ENCODE data around the gene VGLL4.
A peak's percentile ranks its signal among the peaks of the same experiment; 100 is the strongest.

Gene VGLL4

DNA sequence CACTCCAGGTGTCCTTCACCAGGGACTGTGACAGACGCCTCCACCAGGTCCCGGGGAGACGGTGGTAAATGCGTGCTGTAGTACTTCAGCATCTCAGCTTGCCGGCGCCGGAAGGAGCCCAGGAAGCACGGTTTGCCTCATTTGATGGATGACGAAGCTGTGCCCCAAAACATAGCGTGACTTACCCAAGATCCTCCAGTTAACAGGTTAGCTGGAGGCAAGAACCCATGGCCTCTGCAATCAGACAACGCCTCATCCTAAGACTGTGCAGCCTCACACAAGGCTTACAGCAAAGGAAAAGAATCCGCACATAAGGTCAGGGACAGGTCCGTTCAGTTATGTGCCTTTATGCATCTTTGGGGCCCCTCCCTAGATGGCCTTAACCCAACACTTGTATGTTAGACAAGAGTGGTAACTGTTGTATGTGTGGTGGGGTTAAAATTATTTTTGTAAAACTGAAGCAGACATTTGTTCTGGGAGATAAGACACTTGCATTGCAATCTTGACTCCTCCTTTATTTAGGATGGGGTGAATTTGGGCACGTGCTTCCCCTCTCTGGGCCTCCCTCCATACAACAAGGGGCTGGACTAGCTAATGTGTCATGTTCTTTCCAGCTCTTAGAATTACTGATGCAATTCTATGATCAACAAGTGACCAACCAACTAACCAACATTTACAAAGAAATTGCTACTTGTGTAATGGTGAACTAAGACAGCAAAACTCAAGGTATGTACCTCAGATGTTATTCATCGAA, 39.4 kb downstream of the VGLL4 start:
- TF ChIP-seq, protein P1, sequence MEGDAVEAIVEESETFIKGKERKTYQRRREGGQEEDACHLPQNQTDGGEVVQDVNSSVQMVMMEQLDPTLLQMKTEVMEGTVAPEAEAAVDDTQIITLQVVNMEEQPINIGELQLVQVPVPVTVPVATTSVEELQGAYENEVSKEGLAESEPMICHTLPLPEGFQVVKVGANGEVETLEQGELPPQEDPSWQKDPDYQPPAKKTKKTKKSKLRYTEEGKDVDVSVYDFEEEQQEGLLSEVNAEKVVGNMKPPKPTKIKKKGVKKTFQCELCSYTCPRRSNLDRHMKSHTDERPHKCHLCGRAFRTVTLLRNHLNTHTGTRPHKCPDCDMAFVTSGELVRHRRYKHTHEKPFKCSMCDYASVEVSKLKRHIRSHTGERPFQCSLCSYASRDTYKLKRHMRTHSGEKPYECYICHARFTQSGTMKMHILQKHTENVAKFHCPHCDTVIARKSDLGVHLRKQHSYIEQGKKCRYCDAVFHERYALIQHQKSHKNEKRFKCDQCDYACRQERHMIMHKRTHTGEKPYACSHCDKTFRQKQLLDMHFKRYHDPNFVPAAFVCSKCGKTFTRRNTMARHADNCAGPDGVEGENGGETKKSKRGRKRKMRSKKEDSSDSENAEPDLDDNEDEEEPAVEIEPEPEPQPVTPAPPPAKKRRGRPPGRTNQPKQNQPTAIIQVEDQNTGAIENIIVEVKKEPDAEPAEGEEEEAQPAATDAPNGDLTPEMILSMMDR (IDR thresholded peaks at IDR 0.05; ENCODE audit: low read depth, low read length, missing control alignments): no peak
- no peak for DNase-seq (ENCODE audit: extremely low read depth, low read depth)
- H3K4me3 ChIP-seq (replicated peaks; ENCODE audit: low read depth, low read length): no peak overlapping the region

DNA sequence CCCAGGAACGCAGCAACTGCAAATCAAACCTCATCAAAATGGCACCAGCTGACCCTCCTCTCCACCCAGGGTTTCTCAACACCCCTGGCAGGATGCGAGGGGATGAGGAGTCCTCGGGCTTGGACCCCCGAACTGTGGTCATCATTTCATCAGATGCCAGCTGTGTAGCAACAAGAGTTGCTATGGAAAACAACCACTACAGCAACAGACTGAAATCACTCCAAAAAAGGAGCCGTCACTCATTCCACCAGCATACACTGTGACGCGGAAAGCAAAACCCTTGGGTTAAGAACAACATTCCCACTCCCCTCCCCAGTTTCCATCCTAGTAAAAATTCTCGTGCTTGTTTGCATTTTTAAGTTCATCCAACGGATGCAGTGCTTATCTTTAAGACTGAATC, 40.1 kb downstream of the VGLL4 start:
- no peak for DNase-seq (ENCODE audit: extremely low read depth, low read depth)
- TF ChIP-seq, protein P1 (IDR thresholded peaks at IDR 0.05; ENCODE audit: low read depth, low read length, missing control alignments): no peak
- no peak overlapping the region for H3K4me3 ChIP-seq (replicated peaks; ENCODE audit: low read depth, low read length)

DNA sequence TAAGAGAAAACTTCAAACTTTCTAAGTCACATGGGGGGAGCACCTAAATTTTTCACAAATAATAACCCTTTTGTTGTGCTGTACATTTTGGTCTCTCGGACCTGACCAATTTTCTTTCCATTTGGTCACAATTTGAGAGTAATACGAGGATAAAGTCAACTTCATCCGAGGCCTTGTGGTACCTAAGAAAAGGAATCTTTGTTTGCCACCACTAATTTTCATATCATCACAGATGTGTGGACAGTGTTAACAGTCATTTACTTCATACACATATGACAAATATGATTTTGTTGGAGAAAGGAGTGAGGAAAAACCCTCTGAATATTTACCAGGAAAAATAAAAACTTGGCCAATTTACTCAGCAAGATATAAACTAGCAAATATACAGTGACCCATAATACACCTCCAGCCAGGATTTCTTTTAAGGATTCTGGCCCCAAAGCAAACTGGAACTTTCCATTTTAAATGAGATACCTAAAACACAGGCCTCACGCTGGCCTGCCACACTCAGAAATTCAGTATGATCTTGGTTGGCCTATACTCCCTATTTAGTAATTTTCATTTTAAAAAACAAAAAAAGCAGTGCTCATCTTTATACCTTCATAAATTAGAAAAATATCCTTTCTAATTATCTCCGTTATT, 40.7 kb downstream of the VGLL4 start:
- no peak for DNase-seq (ENCODE audit: extremely low read depth, low read depth)
- TF ChIP-seq, protein P1 (IDR thresholded peaks at IDR 0.05; ENCODE audit: low read depth, low read length, missing control alignments): no peak
- H3K4me3 ChIP-seq (replicated peaks; ENCODE audit: low read depth, low read length): no peak overlapping the region

DNA sequence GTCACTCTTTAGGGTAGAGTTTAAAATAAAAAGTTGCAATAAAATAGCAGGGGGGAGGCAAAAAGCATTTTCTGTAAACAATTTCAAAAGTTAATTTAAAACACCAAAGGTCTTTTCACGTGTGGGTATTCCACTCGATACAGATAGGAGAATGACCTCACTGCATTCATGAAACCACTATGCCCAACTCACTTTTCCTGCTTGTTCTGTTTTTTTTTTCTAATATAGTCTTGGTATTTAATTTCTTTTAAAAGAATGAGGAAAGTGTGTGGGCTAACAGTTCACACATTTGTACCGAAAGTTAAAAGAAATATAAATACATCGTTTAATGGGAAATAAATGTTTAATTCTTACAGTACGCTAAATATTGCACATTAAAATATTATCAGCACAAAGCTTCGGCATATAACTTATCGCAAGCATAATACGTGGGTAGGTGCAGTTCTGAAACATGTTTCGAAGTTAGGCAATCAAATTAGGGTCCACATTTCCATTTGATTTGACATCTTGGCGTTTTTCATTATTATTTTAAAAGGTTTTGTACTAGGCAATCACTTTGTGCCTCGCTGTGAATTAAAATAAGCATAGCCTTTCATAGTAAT, 41.4 kb downstream of the VGLL4 start:
- TF ChIP-seq, protein P1 (IDR thresholded peaks at IDR 0.05; ENCODE audit: low read depth, low read length, missing control alignments): no peak
- DNase-seq (ENCODE audit: extremely low read depth, low read depth): no peak
- no peak overlapping the region for H3K4me3 ChIP-seq (replicated peaks; ENCODE audit: low read depth, low read length)

DNA sequence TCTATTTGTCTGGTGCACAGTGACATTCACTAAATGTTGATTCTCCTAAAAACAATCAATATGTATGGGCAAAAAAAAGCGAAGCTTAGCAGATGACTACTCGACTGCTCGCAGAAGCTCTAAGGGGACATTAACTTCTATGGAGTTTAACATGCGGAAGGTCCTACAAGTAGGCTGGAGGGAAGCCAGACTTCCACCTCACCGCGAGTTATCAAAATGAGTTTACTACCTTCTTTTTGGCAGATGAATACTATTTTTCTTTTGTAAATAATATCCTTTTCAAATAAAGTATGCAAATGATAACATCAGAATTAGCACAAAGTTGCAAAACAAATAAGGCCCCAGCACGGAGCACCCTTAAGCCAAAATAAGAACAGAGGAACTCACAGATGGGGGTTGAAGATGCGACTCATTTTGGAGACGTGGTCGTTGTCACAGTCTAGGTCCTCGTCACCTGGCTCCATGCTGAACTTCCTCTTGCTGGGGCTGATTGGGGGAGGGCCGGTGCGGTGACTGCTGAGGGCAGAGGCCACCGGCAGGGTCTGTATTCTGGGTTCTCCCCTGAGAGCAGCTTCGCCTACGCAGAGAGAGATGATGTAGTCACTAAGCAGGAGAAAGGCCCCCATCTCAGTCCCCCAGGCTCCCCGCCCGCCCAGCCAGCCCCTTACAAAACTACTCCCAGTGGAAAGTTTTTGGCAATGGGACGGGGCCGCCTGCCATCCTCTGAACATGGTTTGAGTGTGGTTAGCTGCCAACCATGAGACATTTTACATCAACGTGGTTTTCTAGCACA, 42.1 kb downstream of the VGLL4 start:
- DNase-seq (ENCODE audit: extremely low read depth, low read depth): no peak
- TF ChIP-seq, protein P1 (IDR thresholded peaks at IDR 0.05; ENCODE audit: low read depth, low read length, missing control alignments): no peak
- no peak overlapping the region for H3K4me3 ChIP-seq (replicated peaks; ENCODE audit: low read depth, low read length)

DNA sequence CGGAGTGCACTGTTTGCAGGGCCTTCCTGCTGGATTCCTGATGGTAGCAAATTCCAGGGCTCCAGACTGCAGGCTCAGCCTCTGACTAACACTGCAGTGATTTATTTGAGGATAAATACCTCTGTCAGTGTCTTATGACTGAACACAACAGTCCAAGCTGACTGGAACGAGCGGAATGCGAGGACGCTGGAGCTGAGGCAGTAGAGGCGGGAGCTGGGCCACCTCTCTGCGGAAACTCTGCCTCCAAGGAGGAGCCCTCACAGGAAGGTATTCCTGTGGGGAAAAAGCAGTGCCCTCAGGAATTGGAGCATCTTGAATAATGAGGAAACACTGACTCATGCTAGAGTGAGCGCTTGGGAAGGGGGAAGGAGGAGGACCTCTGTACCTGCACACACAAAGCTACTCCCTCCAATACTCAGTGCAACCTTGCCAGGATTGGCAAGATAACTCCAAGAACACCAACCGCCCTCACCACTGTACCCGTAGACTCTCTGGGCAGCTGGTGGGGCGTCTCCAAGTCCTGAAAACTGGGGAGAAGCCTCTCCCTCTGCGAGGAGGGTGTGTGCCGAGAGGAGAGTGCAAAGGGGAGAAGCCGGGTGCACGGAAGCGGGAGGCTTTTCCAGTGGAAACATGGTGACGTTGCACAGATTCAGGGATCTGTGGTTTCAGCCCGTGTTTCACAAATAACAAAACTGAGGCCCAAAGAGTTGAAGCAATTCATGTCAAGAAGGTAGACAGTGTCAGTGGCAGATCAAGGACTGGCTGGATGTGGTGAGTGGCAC, 43.0 kb downstream of the VGLL4 start:
- TF ChIP-seq, protein P1 (IDR thresholded peaks at IDR 0.05; ENCODE audit: low read depth, low read length, missing control alignments): no peak
- peak; percentile 96 for DNase-seq (ENCODE audit: extremely low read depth, low read depth)
- H3K4me3 ChIP-seq (replicated peaks; ENCODE audit: low read depth, low read length): no peak overlapping the region
